Liver (tissue), 3 donors: Measurements from ENCODE around the gene MVB12B.

Experiments
- EGR1 ChIP-seq, 2 donors: IDR thresholded peaks; 2 replicates each; pipeline ENCODE4 v1.6.1; 2016 to 2018; ENCODE audit warnings: antibody characterized with exemption in 2 of 2, low read depth in 2 of 2
- TAF1 ChIP-seq: conservative IDR thresholded peaks from 2 replicates; pipeline ENCODE4 v1.6.1; 2016; ENCODE audit warnings: antibody characterized with exemption, mild to moderate bottlenecking
- TF ChIP-seq, protein P1 (sequence below): fragments of 150-350 bp; IDR thresholded peaks from 2 replicates; pipeline ENCODE4 v1.5.1; 2017; ENCODE audit warnings: improper control_type of control experiment, low read depth, low read length; ENCODE audit not compliant: missing input control
- TF ChIP-seq, protein P2 (sequence below): IDR thresholded peaks from 2 replicates; pipeline ENCODE4 v1.6.1; 2016; ENCODE audit warnings: antibody characterized with exemption, mild to moderate bottlenecking
- donor health status: healthy.
- donor health status: healthy.

DNA sequence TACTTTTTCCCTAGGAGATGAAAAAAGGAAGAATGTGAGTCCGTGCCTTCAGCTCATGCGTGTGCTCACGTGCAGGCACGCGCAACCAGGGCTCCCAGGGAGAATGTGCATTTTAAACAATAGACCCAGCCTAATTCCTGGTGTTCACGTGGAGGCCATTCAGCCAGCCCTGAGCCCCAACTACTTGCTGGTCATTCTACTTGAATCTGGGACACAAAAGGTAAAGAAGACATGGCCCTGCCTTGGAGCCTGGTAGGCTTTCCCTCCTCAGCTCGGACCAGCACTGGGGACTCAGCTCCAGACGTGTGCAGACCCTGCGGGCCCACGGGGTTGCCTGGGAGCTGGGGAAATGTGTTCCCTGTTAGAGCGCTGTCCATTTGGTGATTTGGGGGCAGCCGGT lies 125.5 kb downstream of the MVB12B start:
- TF ChIP-seq, protein P1, sequence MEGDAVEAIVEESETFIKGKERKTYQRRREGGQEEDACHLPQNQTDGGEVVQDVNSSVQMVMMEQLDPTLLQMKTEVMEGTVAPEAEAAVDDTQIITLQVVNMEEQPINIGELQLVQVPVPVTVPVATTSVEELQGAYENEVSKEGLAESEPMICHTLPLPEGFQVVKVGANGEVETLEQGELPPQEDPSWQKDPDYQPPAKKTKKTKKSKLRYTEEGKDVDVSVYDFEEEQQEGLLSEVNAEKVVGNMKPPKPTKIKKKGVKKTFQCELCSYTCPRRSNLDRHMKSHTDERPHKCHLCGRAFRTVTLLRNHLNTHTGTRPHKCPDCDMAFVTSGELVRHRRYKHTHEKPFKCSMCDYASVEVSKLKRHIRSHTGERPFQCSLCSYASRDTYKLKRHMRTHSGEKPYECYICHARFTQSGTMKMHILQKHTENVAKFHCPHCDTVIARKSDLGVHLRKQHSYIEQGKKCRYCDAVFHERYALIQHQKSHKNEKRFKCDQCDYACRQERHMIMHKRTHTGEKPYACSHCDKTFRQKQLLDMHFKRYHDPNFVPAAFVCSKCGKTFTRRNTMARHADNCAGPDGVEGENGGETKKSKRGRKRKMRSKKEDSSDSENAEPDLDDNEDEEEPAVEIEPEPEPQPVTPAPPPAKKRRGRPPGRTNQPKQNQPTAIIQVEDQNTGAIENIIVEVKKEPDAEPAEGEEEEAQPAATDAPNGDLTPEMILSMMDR = no peak
- no peak for TF ChIP-seq EGR1 (IDR thresholded peaks at IDR 0.05; ENCODE audit: low read depth in 2 of 2)
- no peak for TF ChIP-seq TAF1
- TF ChIP-seq, protein P2, sequence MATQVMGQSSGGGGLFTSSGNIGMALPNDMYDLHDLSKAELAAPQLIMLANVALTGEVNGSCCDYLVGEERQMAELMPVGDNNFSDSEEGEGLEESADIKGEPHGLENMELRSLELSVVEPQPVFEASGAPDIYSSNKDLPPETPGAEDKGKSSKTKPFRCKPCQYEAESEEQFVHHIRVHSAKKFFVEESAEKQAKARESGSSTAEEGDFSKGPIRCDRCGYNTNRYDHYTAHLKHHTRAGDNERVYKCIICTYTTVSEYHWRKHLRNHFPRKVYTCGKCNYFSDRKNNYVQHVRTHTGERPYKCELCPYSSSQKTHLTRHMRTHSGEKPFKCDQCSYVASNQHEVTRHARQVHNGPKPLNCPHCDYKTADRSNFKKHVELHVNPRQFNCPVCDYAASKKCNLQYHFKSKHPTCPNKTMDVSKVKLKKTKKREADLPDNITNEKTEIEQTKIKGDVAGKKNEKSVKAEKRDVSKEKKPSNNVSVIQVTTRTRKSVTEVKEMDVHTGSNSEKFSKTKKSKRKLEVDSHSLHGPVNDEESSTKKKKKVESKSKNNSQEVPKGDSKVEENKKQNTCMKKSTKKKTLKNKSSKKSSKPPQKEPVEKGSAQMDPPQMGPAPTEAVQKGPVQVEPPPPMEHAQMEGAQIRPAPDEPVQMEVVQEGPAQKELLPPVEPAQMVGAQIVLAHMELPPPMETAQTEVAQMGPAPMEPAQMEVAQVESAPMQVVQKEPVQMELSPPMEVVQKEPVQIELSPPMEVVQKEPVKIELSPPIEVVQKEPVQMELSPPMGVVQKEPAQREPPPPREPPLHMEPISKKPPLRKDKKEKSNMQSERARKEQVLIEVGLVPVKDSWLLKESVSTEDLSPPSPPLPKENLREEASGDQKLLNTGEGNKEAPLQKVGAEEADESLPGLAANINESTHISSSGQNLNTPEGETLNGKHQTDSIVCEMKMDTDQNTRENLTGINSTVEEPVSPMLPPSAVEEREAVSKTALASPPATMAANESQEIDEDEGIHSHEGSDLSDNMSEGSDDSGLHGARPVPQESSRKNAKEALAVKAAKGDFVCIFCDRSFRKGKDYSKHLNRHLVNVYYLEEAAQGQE = no peak
